22Rv1 (cell line): Measurements from ENCODE around the gene INPP1.

Source experiments
- H3K27ac ChIP-seq: fragments of 450-650 bp; 2 replicates; pipeline ENCODE4 v1.5.1; 2017
- ZFX ChIP-seq: fragments of 450-650 bp; IDR thresholded peaks from 2 replicates; pipeline ENCODE4 v1.6.1; 2017; ENCODE audit warnings: antibody characterized with exemption, borderline replicate concordance
- TF ChIP-seq, protein P1 (sequence below): fragments of 450-650 bp; IDR thresholded peaks from 2 replicates; pipeline ENCODE4 v1.5.1; 2017; ENCODE audit warnings: mild to moderate bottlenecking

Gene INPP1

DNA sequence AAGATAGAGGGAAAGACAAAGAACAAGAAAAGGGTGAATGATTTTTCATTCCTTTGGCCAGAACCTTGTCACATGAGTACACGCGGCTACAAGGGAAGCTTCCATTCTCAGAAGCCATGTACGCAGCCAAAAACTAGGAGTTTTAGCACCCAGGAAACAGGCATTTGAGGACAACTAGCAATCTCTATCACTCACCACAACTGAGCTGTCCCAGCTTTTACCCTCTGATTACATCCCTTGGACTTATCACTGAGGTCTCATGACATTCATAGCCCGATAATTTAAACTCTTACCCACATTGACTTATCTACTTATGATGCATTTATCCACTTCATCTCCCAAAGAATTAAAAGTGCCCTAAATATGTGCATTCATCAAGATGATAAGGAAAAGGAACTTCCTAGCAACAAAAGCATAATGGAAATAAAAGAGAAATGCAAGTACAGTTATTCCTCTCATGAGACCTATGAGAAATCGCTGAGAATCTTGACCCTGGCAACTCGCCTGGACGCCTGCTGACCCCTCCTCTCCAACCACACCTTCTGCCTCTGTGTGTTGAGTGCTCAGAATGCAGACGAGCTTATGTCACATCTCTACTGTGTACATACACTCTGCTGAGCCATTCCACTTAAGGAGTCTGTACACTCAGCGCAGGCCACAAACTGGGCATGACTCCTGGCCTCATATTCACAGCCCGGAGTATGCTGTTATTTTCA, 36.0 kb downstream of the INPP1 start:
- no peak overlapping the region for H3K27ac ChIP-seq

DNA sequence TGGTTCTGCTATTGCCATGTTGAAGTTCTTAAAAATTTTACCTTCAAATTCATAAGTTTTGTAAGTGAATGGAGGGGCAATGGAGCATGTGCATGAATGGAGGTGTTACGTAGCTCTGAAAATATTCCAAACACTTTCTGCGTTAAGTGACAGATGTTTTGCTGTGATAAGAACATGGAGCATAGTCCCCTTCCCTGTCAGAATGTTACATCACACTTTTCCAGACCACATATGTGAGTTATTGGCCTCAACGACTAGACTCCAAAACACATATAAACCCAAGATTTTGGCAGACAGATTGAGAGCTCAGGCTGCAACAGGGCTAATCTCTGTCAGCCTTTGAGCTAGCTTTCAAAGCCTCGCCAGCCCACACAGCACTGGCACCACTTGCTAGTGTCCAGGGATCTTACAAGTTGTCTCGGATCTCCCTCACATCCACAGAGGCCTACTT, 37.6 kb downstream of the INPP1 start:
- no peak for TF ChIP-seq ZFX
- TF ChIP-seq, protein P1, sequence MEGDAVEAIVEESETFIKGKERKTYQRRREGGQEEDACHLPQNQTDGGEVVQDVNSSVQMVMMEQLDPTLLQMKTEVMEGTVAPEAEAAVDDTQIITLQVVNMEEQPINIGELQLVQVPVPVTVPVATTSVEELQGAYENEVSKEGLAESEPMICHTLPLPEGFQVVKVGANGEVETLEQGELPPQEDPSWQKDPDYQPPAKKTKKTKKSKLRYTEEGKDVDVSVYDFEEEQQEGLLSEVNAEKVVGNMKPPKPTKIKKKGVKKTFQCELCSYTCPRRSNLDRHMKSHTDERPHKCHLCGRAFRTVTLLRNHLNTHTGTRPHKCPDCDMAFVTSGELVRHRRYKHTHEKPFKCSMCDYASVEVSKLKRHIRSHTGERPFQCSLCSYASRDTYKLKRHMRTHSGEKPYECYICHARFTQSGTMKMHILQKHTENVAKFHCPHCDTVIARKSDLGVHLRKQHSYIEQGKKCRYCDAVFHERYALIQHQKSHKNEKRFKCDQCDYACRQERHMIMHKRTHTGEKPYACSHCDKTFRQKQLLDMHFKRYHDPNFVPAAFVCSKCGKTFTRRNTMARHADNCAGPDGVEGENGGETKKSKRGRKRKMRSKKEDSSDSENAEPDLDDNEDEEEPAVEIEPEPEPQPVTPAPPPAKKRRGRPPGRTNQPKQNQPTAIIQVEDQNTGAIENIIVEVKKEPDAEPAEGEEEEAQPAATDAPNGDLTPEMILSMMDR: no peak
- H3K27ac ChIP-seq: no peak overlapping the region

More for the DNA sequence above, 36.0 kb downstream of the INPP1 start:
- no peak for TF ChIP-seq ZFX
- TF ChIP-seq, protein P1: no peak

DNA sequence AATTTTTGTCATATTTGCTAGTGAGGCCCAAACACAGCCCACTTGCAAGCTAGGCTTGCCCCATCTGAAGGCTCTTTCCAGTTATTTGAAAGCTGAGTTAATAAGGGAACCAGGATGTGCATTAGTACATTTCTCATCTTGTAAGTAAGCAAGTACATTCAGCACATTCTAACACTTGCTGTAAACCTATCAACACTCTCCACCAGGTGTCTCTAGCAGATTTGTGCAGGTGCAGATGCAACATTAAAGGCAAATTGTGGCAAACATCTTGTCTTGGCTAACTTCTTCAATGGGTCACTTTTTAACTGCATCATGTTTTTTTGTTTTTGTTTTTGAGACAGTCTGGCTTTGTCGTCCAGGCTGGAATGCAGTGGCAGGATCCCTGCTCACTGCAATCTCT, 39.5 kb downstream of the INPP1 start:
- TF ChIP-seq, protein P1: peak; percentile 69
- TF ChIP-seq ZFX: no peak
- H3K27ac ChIP-seq: no peak overlapping the region

DNA sequence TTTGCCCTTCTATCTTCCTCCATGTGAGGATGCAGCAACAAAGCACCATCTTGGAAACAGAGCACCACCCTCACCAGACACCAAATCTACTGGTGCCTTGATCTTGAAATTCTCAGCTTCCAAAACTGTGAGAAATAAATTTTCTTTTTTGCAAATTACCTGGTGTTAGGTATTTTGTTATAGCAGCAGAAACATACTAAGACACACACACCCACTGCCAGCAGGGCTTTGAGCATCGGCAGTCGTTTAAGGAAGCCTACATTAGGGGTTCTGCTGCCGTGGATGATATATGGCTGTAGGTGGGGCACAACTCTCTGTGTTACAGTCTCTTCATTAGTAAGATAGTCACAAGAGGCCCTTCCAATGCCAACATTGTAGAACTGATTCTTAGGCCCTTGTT, 44.0 kb downstream of the INPP1 start:
- TF ChIP-seq, protein P1: no peak
- TF ChIP-seq ZFX: no peak
- H3K27ac ChIP-seq: no peak overlapping the region

DNA sequence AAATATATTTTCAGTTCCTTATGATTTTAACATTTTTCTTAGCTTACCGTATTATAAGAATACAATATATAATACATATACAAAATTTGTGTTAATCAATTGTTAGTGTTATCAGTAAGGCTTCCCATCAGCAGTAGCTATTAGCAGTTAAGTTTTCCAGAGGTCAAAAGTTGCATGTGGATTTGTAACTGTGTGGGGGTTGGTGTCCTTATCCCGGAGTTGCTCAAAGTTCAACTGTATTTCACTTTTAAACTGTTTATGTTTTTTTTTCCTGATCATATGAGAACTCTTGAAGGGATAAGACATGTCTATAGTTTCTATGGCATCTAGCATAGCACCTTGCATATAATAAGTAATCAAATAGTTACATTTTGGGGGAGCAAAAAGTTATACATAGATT, 52.9 kb downstream of the INPP1 start:
- H3K27ac ChIP-seq: no peak overlapping the region
- TF ChIP-seq, protein P1: no peak
- no peak for TF ChIP-seq ZFX

DNA sequence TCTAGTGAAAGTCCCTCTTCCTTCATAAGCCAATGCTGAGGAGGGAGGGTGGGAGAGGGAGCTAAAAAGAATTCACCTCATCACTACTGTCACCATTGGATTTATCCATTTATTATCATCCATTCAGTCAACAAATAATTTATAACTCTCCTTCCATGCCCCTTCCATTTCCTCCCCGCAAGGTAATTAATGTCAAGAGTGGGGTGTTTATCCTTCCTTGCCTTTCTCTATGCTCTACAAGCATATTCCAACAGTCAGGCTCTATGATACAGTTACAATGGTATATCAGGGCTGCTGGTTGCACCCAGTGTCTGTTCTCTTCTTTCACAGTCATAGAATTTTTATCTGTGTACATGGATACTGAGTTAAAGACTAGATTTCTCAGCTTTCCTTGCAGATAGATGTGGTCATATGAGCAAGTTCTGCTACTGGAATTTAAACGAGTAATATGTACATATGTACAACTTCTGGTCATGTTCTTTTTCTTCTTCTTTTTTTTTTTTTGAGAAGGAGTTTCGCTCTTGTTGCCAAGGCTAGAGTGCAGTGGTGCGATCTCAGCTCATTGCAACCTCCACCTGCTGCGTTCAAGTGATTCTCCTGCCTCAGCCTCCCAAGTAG, 59.7 kb downstream of the INPP1 start:
- TF ChIP-seq, protein P1: no peak
- no peak for TF ChIP-seq ZFX
- H3K27ac ChIP-seq: no peak overlapping the region

DNA sequence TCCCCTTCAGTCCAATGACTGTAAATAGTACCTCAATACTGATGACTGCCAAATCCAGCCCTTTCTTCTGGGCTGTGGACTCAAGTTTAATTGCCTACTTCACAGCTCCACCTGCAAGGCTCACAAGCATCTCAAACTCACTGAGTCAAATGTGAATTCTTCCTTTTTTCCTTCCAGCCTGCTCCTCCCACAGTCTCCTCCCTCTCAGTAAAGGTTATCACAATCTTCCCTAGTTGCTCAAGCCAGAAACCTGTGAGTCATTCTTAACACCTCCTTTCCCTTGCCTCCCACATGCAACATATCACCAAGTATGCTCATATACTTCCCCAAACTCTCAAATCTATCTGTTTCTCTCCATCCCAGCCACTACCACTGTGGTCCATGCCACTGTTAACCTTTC, 61.1 kb downstream of the INPP1 start:
- no peak overlapping the region for H3K27ac ChIP-seq
- no peak for TF ChIP-seq ZFX
- TF ChIP-seq, protein P1: no peak
